Occipital lobe (tissue), 2 donors: Measurements from ENCODE around the gene AGBL4. TPM values are rescaled to one million over a fixed set of nuclear protein-coding genes. Genes with fewer than 3 reads are reported as not detected.
"Not testable (repeated sequence)": the region's sequence is repeated elsewhere in the genome, so short reads cannot be mapped to it uniquely, and the experiment has no call there.

ENCODE experiments used
- DNase-seq: peaks from one replicate; lab custom pipeline; 2025; lab: John Stamatoyannopoulos, UW
- total RNA-seq: library from RNA; depleted of rRNA; stranded (reverse); fragments of >200 nt; gene quantifications from one replicate; pipeline ENCODE4 v1.2.3, GENCODE V29; 2014

AGBL4 gene
- total RNA-seq, 1 donor from 2014 or later, result 3.4 TPM

DNA sequence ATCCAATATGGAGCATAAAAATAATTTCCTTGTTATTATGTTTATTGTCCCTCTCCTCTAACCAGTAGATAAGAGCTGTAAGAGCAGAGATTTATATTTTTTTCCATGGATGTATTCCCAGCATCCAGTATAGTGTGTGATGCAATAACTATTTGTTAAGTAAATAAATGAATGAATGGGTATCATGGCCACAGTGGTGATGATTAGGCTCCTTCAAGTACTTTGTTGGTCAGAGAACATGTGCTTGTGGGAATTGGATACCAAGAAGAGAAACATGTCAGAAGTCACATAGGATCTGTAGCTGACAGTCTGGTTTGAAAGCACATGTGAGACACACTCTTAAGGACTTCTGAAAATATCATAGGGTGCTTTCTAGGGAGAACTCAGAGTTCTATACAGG is 588.5 kb downstream of the AGBL4 start:
- no peak for DNase-seq

DNA sequence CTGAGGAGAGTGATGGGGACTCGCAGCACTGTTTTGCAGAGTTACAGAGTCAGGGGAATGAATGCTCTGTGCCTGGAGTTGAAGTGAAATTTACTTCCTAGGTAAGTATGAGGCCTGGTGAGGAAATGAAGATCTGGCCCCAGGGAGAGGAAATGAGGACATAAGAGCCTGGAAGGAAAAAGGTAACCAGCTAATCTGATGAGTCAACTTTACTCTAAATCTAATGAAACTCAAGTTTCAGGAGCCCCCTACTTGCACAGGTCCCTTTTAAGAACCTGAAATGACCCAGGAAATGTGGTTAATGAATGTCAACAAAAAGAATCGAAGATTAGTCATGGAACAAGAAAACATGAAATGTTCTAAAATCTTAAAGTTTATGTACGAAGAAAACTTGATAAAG is 599.0 kb downstream of the AGBL4 start:
- no peak for DNase-seq

- no peak for DNase-seq
Measured at GRCh38 chr1:49416758-49417157, 607.0 kb downstream of the AGBL4 start.

DNA sequence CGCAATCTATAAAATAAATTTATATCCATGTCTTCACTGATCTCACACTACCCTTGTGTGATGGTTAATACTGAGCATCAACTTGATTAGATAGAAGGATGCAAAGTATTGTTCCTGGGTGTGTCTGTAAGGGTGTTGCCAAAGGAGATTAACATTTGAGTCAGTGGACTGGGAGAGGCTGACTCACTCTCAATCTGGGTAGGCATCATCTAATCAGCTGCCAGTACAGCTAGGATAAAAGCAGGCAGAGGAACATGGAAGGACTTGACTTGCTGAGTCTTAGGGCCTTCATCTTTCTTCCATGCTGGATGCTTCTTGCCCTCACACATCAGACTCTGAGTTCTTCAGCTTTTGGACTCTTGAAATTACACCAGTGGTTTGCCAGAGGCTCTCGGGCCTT is 615.4 kb downstream of the AGBL4 start:
- no peak for DNase-seq

DNA sequence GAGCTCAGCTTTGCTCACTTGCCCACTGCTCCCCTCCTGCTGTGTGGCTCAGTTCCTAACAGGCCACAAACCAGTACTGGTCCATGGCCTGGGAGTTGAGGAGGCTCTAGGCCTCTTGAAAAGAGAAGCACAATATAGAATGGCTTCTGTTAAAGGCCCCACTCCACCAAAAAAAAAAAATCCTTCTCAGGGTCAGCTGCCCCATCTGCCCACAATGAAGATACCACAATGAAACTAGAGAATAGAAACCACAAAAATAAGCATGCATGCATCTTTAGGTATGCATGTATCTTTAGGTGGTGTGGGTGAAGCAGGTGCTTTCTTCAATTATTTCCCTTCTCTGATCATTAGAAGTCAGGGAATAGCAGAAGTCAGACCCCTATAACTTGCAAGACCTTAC is 626.7 kb downstream of the AGBL4 start:
- DNase-seq, result no peak

GRCh38 chr1:49394200-49394599 is 629.6 kb downstream of the AGBL4 start:
- DNase-seq, result no peak

GRCh38 chr1:49389699-49390098 is 634.1 kb downstream of the AGBL4 start:
- DNase-seq, result no peak

- DNase-seq, result no peak
Measured at GRCh38 chr1:49364676-49365075, 659.1 kb downstream of the AGBL4 start.

GRCh38 chr1:49363628-49364027 is 660.1 kb downstream of the AGBL4 start:
- no peak for DNase-seq

DNA sequence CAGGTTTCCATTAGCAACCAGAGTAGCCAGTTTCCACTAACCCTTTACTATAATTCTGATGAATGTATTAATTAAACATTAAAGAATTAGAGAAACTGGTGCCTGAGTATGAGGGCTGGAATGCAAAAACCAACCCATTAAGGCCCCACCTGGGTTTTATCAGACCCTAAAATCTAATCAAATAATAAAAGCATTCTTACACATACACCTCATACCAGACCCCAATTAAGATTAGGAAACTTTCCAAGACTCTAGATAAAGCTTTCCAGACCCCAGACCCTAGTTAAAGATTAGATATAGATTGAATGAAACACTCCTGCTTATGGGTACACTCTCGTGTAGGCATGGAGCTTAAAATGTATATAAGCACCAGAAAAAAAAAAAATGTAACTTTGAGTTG is 665.7 kb downstream of the AGBL4 start:
- DNase-seq, result no peak

DNA sequence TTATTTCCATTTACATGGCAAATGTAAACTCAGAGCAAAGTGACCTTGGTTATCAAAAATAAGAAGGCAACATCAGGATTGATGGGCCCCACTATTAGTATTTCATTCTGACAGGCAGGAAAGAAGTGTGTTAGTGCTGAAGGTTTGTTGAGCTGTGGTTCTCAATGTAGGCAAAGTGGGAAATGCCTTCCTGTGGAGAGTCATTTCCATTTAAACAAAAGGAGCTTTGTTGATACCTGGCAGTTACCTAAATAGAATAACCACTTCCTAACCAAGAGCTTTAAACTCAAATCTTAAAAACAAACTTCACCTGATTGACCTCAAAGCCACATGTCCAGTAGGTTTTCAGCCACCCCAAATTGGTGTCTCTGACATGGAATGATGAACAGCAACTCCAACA is 667.2 kb downstream of the AGBL4 start:
- DNase-seq, result no peak

DNA sequence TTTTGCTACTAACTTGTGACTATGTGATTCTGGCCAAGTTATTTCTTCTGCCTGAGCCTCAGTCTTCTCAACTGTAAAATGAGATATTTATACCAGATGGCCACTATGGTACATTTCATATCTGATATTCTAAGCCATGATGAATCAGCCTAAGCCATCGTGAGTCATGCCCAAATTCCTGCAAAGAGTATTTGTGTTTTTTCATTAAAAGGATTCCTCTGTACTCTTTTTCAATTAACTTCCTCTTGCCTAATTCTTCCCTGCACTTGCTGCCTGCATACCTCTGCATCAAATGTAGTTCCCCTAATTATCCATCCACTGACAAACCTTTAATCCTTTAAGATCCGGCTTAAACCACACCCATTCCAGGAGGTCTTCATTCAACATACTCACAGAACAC is 672.0 kb downstream of the AGBL4 start:
- DNase-seq, result no peak

DNA sequence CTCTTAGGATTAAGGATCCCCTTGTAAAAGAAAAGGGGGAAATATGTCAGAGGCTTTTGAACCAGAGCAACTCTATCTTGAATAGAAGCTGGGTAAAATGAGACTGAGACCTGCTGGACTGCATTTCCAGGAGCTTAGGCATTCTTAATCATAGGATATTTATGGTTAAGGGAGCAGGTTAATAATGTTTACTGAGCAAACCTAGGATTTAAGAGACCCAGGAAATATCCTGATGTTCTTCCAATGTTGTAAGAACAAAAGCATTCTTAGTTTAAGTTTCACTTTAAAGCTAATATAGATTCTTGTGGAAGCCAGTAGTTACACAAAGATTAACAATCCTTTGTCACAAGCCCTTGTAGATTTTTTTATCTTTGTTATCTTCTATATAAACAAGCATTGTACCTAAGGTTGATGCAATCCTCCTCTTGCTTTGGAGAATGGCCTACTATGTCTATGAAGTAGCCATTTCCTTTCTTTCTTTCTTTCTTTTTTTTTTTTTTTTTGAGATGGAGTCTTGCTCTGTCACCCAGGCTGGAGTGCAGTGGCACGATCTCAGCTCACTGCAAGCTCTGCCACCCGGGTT is 676.9 kb downstream of the AGBL4 start:
- no peak for DNase-seq

- no peak for DNase-seq
Measured at GRCh38 chr1:49340576-49340975, 683.2 kb downstream of the AGBL4 start.

DNA sequence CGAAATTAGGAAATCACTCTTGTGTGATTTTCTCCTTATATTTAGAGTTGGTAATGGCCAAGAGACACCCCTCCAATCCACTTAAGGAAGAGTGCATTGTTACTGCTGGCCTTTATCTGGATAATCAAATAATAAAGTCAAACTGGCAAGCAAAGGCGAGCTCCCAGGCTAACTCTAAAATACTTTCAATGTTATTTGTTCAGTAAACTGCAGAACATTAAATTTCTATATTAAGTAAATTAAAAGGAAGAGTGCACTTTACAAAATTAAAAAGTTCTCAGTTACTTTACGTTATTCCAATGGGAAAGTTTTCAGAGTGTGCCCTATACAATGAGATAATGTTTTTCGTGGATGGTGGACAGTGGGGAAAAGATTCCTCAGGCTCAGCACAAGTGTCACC is 684.7 kb downstream of the AGBL4 start:
- DNase-seq, result no peak

DNA sequence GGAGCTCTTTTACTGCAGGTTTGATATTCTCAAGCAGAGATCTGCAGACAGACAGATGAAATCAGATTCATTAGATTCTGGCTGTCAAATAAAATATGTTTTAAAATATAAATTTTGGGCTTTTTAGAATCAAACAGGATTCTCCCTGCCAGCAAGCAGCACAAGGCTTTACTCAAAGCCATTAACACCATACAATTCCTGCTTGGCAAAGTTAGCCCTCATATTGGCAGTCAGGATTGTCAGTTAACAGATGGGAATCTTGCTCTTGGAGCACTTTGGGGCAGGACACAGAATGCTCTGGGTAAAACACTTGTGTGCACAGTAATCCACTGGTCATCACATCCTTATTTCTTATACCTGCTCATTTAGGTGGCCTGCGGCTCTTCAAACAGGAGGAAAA is 686.5 kb downstream of the AGBL4 start:
- DNase-seq, result no peak

DNA sequence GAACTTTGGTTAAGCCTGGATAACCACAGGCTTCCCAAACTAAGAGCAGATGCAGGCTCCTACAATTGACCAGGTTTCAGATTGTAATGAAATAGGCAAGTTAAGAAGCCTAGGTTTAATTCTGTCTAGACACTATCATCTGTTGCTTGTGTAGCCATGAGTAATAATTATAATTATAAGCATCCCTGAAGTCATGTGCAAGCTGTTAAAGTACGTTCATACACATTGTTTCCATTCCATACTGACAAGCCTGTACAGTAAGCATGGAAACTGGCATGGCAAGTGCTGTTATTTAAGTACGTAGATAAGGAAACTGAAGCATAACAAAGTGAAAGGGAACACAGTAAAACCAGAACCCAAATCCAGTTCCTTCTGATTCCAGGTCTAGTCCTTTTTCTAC is 689.8 kb downstream of the AGBL4 start:
- DNase-seq, result no peak

DNA sequence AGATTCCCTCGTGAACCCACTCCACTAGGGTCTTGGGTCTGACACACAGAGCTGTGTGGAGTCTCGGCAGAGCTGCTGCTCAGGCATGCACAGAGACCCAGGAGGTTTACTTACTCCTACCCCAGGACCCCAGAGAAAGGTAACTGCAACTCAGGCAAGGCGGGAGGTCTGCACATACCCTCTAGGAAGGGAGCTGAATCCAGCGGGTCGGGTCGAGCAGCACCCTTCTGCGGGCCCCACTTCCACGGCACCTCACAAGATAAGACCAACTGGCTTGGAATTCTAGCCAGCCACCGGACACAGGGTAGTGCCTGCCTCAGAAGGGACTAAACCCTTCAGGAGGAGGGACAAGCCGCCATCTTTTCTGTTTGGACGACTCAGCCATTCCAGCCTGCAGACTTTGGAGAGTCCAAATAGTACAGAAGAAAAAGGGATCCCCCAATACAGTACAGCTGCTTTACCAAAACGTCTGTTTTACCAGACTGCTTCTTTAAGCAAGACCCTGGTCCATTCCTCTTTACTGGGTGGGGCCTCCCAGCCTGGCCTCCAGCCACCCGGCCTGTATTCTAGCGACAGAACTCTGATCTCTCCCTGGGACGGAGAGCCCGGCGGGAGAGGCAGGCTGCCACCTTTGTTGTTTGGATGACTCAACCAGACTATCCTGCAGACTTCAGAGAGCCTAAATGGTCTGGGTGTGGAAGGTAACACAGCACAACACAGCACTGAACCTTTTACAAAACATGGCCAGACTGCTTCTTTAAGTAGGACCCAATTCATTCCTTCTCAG is 692.5 kb downstream of the AGBL4 start:
- DNase-seq, result no peak

DNA sequence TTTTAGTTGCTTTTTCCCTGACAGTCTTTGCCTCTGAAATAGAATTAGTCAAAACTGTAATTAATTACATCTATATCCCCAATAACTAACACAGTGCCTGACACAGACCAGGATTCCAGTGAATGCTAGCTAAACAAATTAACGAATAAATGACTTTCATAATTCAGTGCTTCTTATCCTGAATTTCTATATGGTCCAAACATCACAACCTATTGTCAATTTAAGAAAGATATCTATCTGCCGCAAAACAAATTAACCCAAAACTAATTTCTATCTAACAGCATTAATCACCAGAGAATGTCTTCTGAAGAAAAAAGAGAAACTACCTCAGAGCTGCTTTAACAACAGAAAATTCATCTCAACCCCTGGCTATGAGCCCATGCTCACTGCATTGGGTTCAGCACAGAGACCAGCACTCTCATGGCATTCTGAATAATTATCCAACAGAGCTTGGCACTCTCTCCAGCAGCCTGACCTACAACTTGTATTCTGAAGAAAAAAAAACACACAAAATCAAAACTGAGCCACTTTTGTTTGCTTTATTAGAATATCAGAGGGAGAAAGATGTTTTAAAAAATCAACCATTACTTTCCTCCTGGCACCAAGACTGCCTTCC is 699.7 kb downstream of the AGBL4 start:
- no peak for DNase-seq

DNA sequence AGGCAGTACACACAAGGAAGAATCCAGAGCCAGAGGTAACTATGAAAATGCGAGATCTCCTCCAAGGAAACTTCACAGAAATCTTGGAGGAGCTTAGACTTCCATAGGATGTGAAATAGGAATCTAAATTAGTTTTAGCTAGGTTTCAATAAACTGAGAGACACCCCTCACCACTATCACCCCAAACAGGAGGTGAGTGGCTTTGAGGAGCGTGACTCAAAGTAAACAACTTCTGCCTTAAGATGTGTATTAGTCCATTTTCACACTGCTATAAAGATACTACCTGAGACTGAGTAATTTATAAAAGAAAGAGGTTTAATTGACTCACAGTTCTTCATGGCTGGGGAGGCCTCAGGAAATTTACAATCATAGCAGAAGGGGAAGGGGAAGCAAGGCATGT is 703.3 kb downstream of the AGBL4 start:
- not testable (repeated sequence) for DNase-seq

DNA sequence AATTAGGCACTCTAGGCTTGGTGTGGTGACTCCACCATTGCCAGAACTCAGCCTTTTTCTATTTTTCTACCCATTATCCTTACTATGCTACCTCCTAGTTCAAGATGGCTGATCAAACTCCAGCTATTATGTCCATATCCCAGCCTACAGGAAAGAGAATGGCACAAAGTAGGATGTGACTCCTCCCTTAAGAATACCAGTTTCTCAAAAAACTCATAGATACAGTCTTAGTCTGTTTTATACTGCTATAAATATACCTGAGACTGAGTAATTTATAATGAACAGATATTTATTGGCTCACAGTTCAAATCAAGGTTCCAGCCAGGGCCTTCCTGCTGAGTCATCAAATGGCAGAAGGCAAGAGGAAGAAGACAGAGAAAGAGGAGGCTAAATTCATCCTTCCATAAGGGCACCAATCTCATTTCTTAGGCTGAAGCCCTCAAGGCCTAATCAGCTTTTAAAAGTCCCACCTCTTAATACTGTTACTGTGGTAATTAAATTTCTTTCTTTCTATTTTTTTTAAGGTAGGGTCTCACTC is 704.3 kb downstream of the AGBL4 start:
- DNase-seq, result no peak

- no peak for DNase-seq
Measured at GRCh38 chr1:49318218-49318617, 705.5 kb downstream of the AGBL4 start.

- no peak for DNase-seq
Measured at GRCh38 chr1:49307457-49307856, 716.3 kb downstream of the AGBL4 start.
